CD14-positive monocyte (primary cell): ENCODE results near the gene SSH3. TPM values are rescaled to one million over a fixed set of nuclear protein-coding genes. Genes with fewer than 3 reads are reported as not detected.

Experiments used
- DNase-seq, 3 donors: peaks; one replicate each; pipeline ENCODE4 v3.0.0-alpha.2; 2011 to 2022
- H2AFZ ChIP-seq: 2 replicates; pipeline ENCODE4 v1.6.0; 2012; ENCODE audit warnings: mild to moderate bottlenecking, low read depth, low read length, inconsistent platforms; ENCODE audit not compliant: insufficient read depth, poor library complexity, severe bottlenecking
- H3K27ac ChIP-seq, 2 donors: 1 replicate in 1 of 2; 2 replicates in 1 of 2; pipeline ENCODE4 v1.5.1; 2012 to 2013; ENCODE audit warnings: low read length in 2 of 2, control low read depth in 1 of 2, inconsistent platforms in 1 of 2, low read depth in 1 of 2, mild to moderate bottlenecking in 1 of 2
- H3K27me3 ChIP-seq, 2 donors: one replicate each; pipeline versions ENCODE4 v1.6.0 to v1.6.1; 2011 to 2013; ENCODE audit warnings: low read length in 2 of 2; ENCODE audit not compliant: control insufficient read depth in 2 of 2, insufficient read depth in 2 of 2
- H3K36me3 ChIP-seq, 2 donors: replicated peaks in 1 of 2; 1 replicate in 1 of 2; 2 replicates in 1 of 2; pipeline versions ENCODE4 v1.5.1 to v1.6.1; 2012 to 2013; ENCODE audit warnings: low read length in 2 of 2, control low read depth in 1 of 2, inconsistent platforms in 1 of 2, mild to moderate bottlenecking in 1 of 2; ENCODE audit not compliant: insufficient read depth in 2 of 2, control insufficient read depth in 1 of 2
- H3K4me1 ChIP-seq, 2 donors: 1 replicate in 1 of 2; 2 replicates in 1 of 2; pipeline versions ENCODE4 v1.5.1 to v1.6.1; 2012 to 2013; ENCODE audit warnings: low read length in 2 of 2, control low read depth in 1 of 2, inconsistent platforms in 1 of 2, mild to moderate bottlenecking in 1 of 2, moderate library complexity in 1 of 2; ENCODE audit not compliant: insufficient read depth in 2 of 2, control insufficient read depth in 1 of 2
- H3K4me2 ChIP-seq: replicated peaks from 2 replicates; pipeline ENCODE3; 2012; ENCODE audit warnings: low read length, moderate library complexity, mild to moderate bottlenecking; ENCODE audit not compliant: poor library complexity, severe bottlenecking; ENCODE audit errors: extremely low read depth
- H3K4me3 ChIP-seq, 3 experiments: fragments of 200-600 bp in 1 of 3; sonication (generic) in 1 of 3; replicated peaks in 1 of 3; 1 replicate in 2 of 3; 2 replicates in 1 of 3; pipeline ENCODE4 v1.5.1; 2011 to 2013; ENCODE audit warnings: low read length in 3 of 3, mild to moderate bottlenecking in 3 of 3, control low read depth in 2 of 3, low read depth in 2 of 3, inconsistent platforms in 1 of 3, moderate library complexity in 1 of 3
- H3K79me2 ChIP-seq: 2 replicates; pipeline ENCODE4 v1.6.0; 2012; ENCODE audit warnings: mild to moderate bottlenecking, control low read depth, inconsistent platforms, low read length, moderate library complexity; ENCODE audit not compliant: insufficient read depth
- H3K9ac ChIP-seq: 2 replicates; pipeline ENCODE4 v1.6.0; 2017; ENCODE audit warnings: low read length, mild to moderate bottlenecking; ENCODE audit not compliant: insufficient read depth, poor library complexity, severe bottlenecking
- H3K9me3 ChIP-seq, 2 donors: replicated peaks in 1 of 2; 1 replicate in 1 of 2; 2 replicates in 1 of 2; pipeline versions ENCODE4 v1.5.1 to v1.6.1; 2012 to 2013; ENCODE audit warnings: low read length in 2 of 2, control low read depth in 1 of 2; ENCODE audit not compliant: control insufficient read depth in 1 of 2, insufficient read depth in 1 of 2
- H4K20me1 ChIP-seq: 2 replicates; pipeline ENCODE4 v1.6.0; 2012; ENCODE audit warnings: mild to moderate bottlenecking, low read length, control low read depth, moderate library complexity; ENCODE audit not compliant: insufficient read depth
- H3K27ac Mint-ChIP-seq, 7 donors: one replicate each; pipeline ENCODE4 v1.8.0; 2020; ENCODE audit warnings: mild to moderate bottlenecking in 7 of 7, mixed read lengths in 7 of 7, moderate library complexity in 6 of 7, inconsistent platforms in 2 of 7
- H3K27me3 Mint-ChIP-seq, 3 donors: one replicate each; pipeline ENCODE4 v1.8.0; 2021 to 2022; ENCODE audit warnings: low read depth in 3 of 3, mild to moderate bottlenecking in 3 of 3, mixed read lengths in 3 of 3, moderate library complexity in 3 of 3, inconsistent platforms in 1 of 3
- H3K36me3 Mint-ChIP-seq, 2 donors: one replicate each; pipeline ENCODE4 v1.8.0; 2020; ENCODE audit warnings: mixed read lengths in 2 of 2, inconsistent platforms in 1 of 2, mild to moderate bottlenecking in 1 of 2
- H3K4me1 Mint-ChIP-seq: one replicate; pipeline ENCODE4 v1.8.0; 2020; ENCODE audit warnings: mild to moderate bottlenecking, mixed read lengths
- H3K4me3 Mint-ChIP-seq, 2 donors: one replicate each; pipeline ENCODE4 v1.8.0; 2020; ENCODE audit warnings: mild to moderate bottlenecking in 2 of 2, mixed read lengths in 2 of 2, moderate library complexity in 1 of 2
- H3K9me3 Mint-ChIP-seq, 7 donors: one replicate each; pipeline ENCODE4 v1.8.0; 2020 to 2022; ENCODE audit warnings: mixed read lengths in 7 of 7, mild to moderate bottlenecking in 6 of 7, moderate library complexity in 6 of 7, inconsistent platforms in 2 of 7
- WGBS: methylation state at CpG from one replicate; pipeline ENCODE4 v1.1.5; 2013; ENCODE audit warnings: missing lambda C conversion rate; ENCODE audit not compliant: insufficient coverage; 5-methylcytosine and 5-hydroxymethylcytosine counted together
- intact Hi-C, 2 donors: fragments of 100-400 bp; cut with micrococcal nuclease; formaldehyde crosslinking; loops; one replicate each; pipeline versions ENCODE4 v1.15.0 to v1.15.1; 2023
- polyA plus RNA-seq, 3 donors: library from polyadenylated mRNA; depleted of rRNA in 1 of 3; unstranded in 2 of 3; stranded (reverse) in 1 of 3; fragments of 300-500 nt in 2 of 3; fragments of >200 nt in 1 of 3; fragmentation: Illumina TruSeq in 2 of 3; gene quantifications; 1 replicate in 2 of 3; 2 replicates in 1 of 3; pipeline ENCODE4 v1.2.3, GENCODE V29; 2012 to 2021
- TF ChIP-seq, protein P1 (sequence below): fragments of 200-600 bp; IDR thresholded peaks from one replicate; pipeline ENCODE4 v1.8.0; 2022; ENCODE audit warnings: antibody characterized with exemption, mild to moderate bottlenecking

Gene SSH3
- polyA plus RNA-seq, 3 donors = 3.6 to 23.3 (median 5.8) TPM

- no peak for DNase-seq
- Mint-ChIP-seq H3K4me3 (no peak overlapping the region), H3K9me3 (no peaks in the 10 kb centered on the region), H3K27me3 (no peaks in the 10 kb centered on the region), H3K4me1 (peaks cover 34% of the 10 kb centered on the region), H3K36me3 (peaks cover 44 to 68% of the 10 kb centered on the region in 2 donors), H3K27ac (no peak overlapping the region)
- peaks cover 49 to 52% of the 10 kb centered on the region in 2 donors for H3K36me3 ChIP-seq
- no peak overlapping the region for H2AFZ ChIP-seq
- no peaks in the 10 kb centered on the region for H3K27me3 ChIP-seq
- H3K79me2 ChIP-seq = peaks cover 16% of the 10 kb centered on the region
- no peak overlapping the region for H3K27ac ChIP-seq
- intact Hi-C loops = no loop called here
- TF ChIP-seq, protein P1, sequence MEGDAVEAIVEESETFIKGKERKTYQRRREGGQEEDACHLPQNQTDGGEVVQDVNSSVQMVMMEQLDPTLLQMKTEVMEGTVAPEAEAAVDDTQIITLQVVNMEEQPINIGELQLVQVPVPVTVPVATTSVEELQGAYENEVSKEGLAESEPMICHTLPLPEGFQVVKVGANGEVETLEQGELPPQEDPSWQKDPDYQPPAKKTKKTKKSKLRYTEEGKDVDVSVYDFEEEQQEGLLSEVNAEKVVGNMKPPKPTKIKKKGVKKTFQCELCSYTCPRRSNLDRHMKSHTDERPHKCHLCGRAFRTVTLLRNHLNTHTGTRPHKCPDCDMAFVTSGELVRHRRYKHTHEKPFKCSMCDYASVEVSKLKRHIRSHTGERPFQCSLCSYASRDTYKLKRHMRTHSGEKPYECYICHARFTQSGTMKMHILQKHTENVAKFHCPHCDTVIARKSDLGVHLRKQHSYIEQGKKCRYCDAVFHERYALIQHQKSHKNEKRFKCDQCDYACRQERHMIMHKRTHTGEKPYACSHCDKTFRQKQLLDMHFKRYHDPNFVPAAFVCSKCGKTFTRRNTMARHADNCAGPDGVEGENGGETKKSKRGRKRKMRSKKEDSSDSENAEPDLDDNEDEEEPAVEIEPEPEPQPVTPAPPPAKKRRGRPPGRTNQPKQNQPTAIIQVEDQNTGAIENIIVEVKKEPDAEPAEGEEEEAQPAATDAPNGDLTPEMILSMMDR = no peak
- no peak overlapping the region for H3K9ac ChIP-seq
- H3K9me3 ChIP-seq = no peaks in the 10 kb centered on the region
- no peak overlapping the region for H3K4me3 ChIP-seq
- 95% methylated on average over 10 of the region's 20 CpGs for WGBS
- peaks cover 35% of the 10 kb centered on the region for H4K20me1 ChIP-seq
- peaks cover 28 to 35% of the 10 kb centered on the region in 2 donors for H3K4me1 ChIP-seq
- H3K4me2 ChIP-seq = no peak overlapping the region
These were observed 4.9 kb downstream of the SSH3 start for GRCh38 chr11:67308031-67308866.

- TF ChIP-seq, protein P1 = no peak
- Histone ChIP-seq H3K4me1 (peaks cover 29 to 33% of the 10 kb centered on the region in 2 donors), H2AFZ (no peak overlapping the region), H3K4me2 (no peak overlapping the region), H3K79me2 (peaks cover 7% of the 10 kb centered on the region), H3K27ac (no peak overlapping the region), H3K9me3 (no peaks in the 10 kb centered on the region), H3K4me3 (no peak overlapping the region), H3K36me3 (peaks cover 49 to 52% of the 10 kb centered on the region in 2 donors), H3K9ac (no peak overlapping the region), H3K27me3 (no peaks in the 10 kb centered on the region), H4K20me1 (peaks cover 32% of the 10 kb centered on the region)
- intact Hi-C loops = no loop called here
- Mint-ChIP-seq H3K27ac (no peak overlapping the region), H3K4me3 (no peak overlapping the region), H3K36me3 (peaks cover 44 to 68% of the 10 kb centered on the region in 2 donors), H3K4me1 (peaks cover 37% of the 10 kb centered on the region), H3K27me3 (no peaks in the 10 kb centered on the region), H3K9me3 (no peaks in the 10 kb centered on the region)
- DNase-seq = no peak
- 97% methylated on average over 11 of the region's 11 CpGs for WGBS
These were observed 5.8 kb downstream of the SSH3 start for GRCh38 chr11:67309166-67309565.
